CD4-positive, alpha-beta memory T cell (primary cell): ENCODE measurements around the gene ANKFN1. TPM values are rescaled to one million over a fixed set of nuclear protein-coding genes. Genes with fewer than 3 reads are reported as not detected.

Experiments
- CTCF ChIA-PET: fragments of 350-600 bp; sonication (Branson Sonifier 250); formaldehyde crosslinking; loops from one replicate; lab custom pipeline; 2021; ENCODE audit warnings: inconsistent platforms; ENCODE audit not compliant: partially characterized antibody; lab: Charles Lee
- POLR2A ChIA-PET: fragments of 350-600 bp; sonication (Branson Sonifier 250); formaldehyde crosslinking; loops from one replicate; lab custom pipeline; 2021; ENCODE audit not compliant: partially characterized antibody; lab: Charles Lee
- DNase-seq, 5 donors: peaks; one replicate each; pipeline versions ENCODE4 v3.0.0 to v3.0.0-alpha.2; 2020 to 2022; ENCODE audit warnings: mixed read lengths in 1 of 5
- H3K27ac ChIP-seq: one replicate; pipeline ENCODE4 v1.7.0; 2013; ENCODE audit warnings: low read depth, low read length
- H3K27me3 ChIP-seq: 2 replicates; pipeline ENCODE4 v1.7.0; 2013; ENCODE audit warnings: mild to moderate bottlenecking, low read length, moderate library complexity; ENCODE audit not compliant: insufficient read depth
- H3K36me3 ChIP-seq: 2 replicates; pipeline ENCODE4 v1.7.0; 2013; ENCODE audit warnings: mild to moderate bottlenecking, low read length, moderate library complexity; ENCODE audit not compliant: insufficient read depth
- H3K4me1 ChIP-seq: 2 replicates; pipeline ENCODE4 v1.7.0; 2013; ENCODE audit warnings: mild to moderate bottlenecking, low read length, moderate library complexity; ENCODE audit not compliant: insufficient read depth
- H3K4me3 ChIP-seq, 2 donors: one replicate each; pipeline ENCODE4 v1.7.0; 2013; ENCODE audit warnings: low read length in 2 of 2, mild to moderate bottlenecking in 1 of 2
- H3K9me3 ChIP-seq, 2 donors: one replicate each; pipeline ENCODE4 v1.7.0; 2013; ENCODE audit warnings: low read length in 2 of 2, control low read depth in 1 of 2; ENCODE audit not compliant: control insufficient read depth in 1 of 2
- H3K27ac Mint-ChIP-seq, 7 donors: one replicate each; pipeline ENCODE4 v1.8.0; 2020 to 2021; ENCODE audit warnings: mixed read lengths in 7 of 7, mild to moderate bottlenecking in 6 of 7, inconsistent platforms in 3 of 7, moderate library complexity in 3 of 7
- H3K27me3 Mint-ChIP-seq, 2 donors: one replicate each; pipeline ENCODE4 v1.8.0; 2020 to 2021; ENCODE audit warnings: mixed read lengths in 2 of 2
- H3K36me3 Mint-ChIP-seq, 2 donors: one replicate each; pipeline ENCODE4 v1.8.0; 2020 to 2021; ENCODE audit warnings: mixed read lengths in 2 of 2, inconsistent platforms in 1 of 2, mild to moderate bottlenecking in 1 of 2
- H3K4me1 Mint-ChIP-seq, 4 donors: one replicate each; pipeline ENCODE4 v1.8.0; 2020 to 2021; ENCODE audit warnings: mixed read lengths in 4 of 4, mild to moderate bottlenecking in 1 of 4
- H3K4me3 Mint-ChIP-seq, 8 donors: one replicate each; pipeline ENCODE4 v1.8.0; 2020 to 2021; ENCODE audit warnings: mixed read lengths in 8 of 8, mild to moderate bottlenecking in 7 of 8, moderate library complexity in 6 of 8, inconsistent platforms in 3 of 8
- H3K9me3 Mint-ChIP-seq, 8 donors: one replicate each; pipeline ENCODE4 v1.8.0; 2020 to 2021; ENCODE audit warnings: mixed read lengths in 8 of 8, mild to moderate bottlenecking in 5 of 8, inconsistent platforms in 3 of 8, moderate library complexity in 1 of 8
- intact Hi-C: fragments of 100-400 bp; cut with micrococcal nuclease; formaldehyde crosslinking; loops from one replicate; pipeline ENCODE4 v1.15.1; 2023
- polyA plus RNA-seq, 2 donors: library from polyadenylated mRNA; unstranded; fragments of 300-500 nt; fragmentation: Illumina TruSeq; gene quantifications; one replicate each; pipeline ENCODE4 v1.2.3, GENCODE V29; 2021
- total RNA-seq, 2 experiments: library from RNA; stranded (reverse); gene quantifications; one replicate each; pipeline ENCODE4 v1.2.3, GENCODE V29; 2021

ANKFN1 gene
- total and polyA plus RNA-seq, 4 experiments from 2014 or later, result not detected

DNA sequence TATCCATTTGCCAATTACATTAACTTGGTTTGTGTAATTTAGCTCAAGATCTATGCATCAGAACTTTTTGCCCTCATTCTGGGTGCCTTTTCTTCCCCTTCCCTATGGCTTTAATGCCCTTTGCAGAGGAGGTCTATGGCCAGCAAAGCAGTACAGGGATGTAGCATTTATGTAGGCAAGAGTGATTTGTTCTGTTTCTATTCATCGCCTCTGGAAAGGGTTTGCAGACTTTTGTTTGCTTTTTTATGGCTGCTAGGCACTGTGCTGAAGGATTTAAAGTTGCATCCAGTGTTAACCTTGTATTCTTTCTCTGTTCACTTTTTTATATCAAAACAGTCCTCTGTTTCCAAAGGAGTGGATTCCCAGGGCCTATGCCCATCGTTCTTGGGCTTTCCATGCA lies 78.0 kb downstream of the ANKFN1 start:
- Mint-ChIP-seq H3K27me3 (peaks cover 0 to under 1% of the 10 kb centered on the region in 2 donors), H3K9me3 (peaks cover 0 to 8% (median 0%) of the 10 kb centered on the region in 8 donors), H3K4me3 (no peak overlapping the region), H3K36me3 (no peaks in the 10 kb centered on the region), H3K27ac (no peak overlapping the region), H3K4me1 (no peaks in the 10 kb centered on the region)
- H3K9me3 ChIP-seq, result no peaks in the 10 kb centered on the region
- no peaks in the 10 kb centered on the region for H3K4me1 ChIP-seq
- POLR2A ChIA-PET, result no interaction called here
- intact Hi-C loops, result no loop called here
- CTCF ChIA-PET, result no interaction called here
- no peak for DNase-seq
- no peaks in the 10 kb centered on the region for H3K36me3 ChIP-seq
- H3K27ac ChIP-seq, result no peak overlapping the region
- no peaks in the 10 kb centered on the region for H3K27me3 ChIP-seq
- H3K4me3 ChIP-seq, result no peak overlapping the region

DNA sequence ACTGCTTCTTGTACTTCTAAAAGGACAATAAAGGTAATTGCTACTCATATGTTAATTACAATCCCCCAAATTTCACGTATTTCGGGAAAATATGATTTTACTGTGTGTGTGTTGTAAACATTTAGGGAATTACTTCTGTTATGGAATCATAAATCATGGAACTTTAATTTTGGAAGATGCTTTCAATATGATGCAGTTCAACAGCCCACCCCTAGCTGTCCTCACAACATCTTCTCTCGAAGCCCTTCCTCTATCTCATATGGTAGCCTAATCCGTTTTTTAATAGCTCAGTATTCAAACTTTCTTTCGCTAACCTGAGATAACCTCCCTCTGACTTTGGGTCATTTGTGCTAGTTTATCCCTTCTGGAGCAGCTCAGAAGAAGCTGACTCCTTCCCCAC lies 78.4 kb downstream of the ANKFN1 start:
- Histone ChIP-seq H3K4me1 (no peaks in the 10 kb centered on the region), H3K4me3 (no peak overlapping the region), H3K27me3 (no peaks in the 10 kb centered on the region), H3K27ac (no peak overlapping the region), H3K36me3 (no peaks in the 10 kb centered on the region), H3K9me3 (no peaks in the 10 kb centered on the region)
- CTCF ChIA-PET, result no interaction called here
- Mint-ChIP-seq H3K4me1 (no peaks in the 10 kb centered on the region), H3K27me3 (peaks cover 0 to 2% of the 10 kb centered on the region in 2 donors), H3K27ac (no peak overlapping the region), H3K36me3 (no peaks in the 10 kb centered on the region), H3K4me3 (no peak overlapping the region), H3K9me3 (peaks cover 0 to 8% (median 0%) of the 10 kb centered on the region in 8 donors)
- DNase-seq, result no peak
- POLR2A ChIA-PET, result no interaction called here
- intact Hi-C loops, result no loop called here

DNA sequence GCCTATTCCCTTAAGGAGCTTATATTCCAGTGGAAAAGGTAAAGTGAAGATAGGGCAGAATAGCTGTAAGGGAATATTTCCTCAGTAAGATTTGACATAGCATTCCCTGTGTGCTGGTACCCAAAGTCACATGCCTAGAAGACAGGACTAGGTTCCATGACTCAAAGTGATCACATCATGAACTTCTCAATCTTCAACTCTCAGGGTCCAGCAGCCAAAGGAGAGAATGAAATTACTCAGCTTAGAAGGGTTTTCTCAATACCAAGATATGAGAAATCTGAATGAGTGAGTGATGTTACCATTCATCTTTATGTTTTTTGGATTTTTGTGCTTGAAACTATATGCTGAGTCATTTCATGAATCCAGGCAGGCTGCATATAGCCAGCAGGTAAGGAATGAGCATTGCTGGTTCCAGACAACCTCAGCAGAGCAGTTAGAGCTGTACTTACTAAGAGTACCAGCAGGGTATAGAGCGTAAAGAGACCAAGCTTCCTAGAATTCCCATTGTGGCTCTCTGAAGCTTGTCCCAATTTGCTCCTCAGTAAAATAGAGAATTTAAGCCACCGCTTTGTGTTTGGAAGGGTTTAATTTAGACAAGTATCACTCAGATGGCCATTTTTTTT lies 91.1 kb downstream of the ANKFN1 start:
- no peak overlapping the region for H3K27ac Mint-ChIP-seq
- CTCF ChIA-PET, result no interaction called here
- no peaks in the 10 kb centered on the region for H3K36me3 Mint-ChIP-seq
- no peak overlapping the region for H3K27ac ChIP-seq
- no peak overlapping the region for H3K4me3 ChIP-seq
- H3K9me3 ChIP-seq, result no peaks in the 10 kb centered on the region
- H3K27me3 ChIP-seq, result no peaks in the 10 kb centered on the region
- POLR2A ChIA-PET, result no interaction called here
- no peak overlapping the region for H3K4me3 Mint-ChIP-seq
- peaks cover 0 to 1% (median 0%) of the 10 kb centered on the region in 8 donors for H3K9me3 Mint-ChIP-seq
- intact Hi-C loops, result no loop called here
- H3K4me1 Mint-ChIP-seq, result no peaks in the 10 kb centered on the region
- no peak for DNase-seq
- H3K4me1 ChIP-seq, result no peaks in the 10 kb centered on the region
- peaks cover 7 to 8% of the 10 kb centered on the region in 2 donors for H3K27me3 Mint-ChIP-seq
- H3K36me3 ChIP-seq, result no peaks in the 10 kb centered on the region

DNA sequence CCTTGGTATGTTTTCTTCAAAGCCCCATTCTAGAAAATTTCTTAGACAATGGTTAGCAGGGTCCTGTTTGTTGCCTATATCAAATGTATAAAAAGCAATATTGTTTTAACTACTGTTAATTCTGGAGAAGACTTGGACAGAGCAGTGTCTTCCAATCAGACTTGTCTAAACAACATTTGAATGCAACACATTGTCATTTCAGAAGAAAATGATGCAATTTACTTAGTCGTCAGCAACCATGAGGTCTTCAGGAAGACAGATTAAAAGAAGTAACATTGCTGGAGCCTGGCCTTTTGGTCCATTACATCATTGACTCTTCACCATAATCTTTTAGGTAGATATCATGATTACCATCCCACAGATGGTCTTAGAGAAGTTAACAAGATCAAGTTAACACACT lies 94.5 kb downstream of the ANKFN1 start:
- intact Hi-C loops, result no loop called here
- H3K36me3 ChIP-seq, result no peaks in the 10 kb centered on the region
- no peak for DNase-seq
- H3K9me3 ChIP-seq, result no peaks in the 10 kb centered on the region
- peaks cover 0 to 1% (median 0%) of the 10 kb centered on the region in 8 donors for H3K9me3 Mint-ChIP-seq
- no peak overlapping the region for H3K27ac Mint-ChIP-seq
- no peak overlapping the region for H3K4me3 ChIP-seq
- H3K27ac ChIP-seq, result no peak overlapping the region
- peaks cover 7 to 8% of the 10 kb centered on the region in 2 donors for H3K27me3 Mint-ChIP-seq
- no peaks in the 10 kb centered on the region for H3K36me3 Mint-ChIP-seq
- ChIA-PET CTCF (no interaction called here), POLR2A (no interaction called here)
- H3K27me3 ChIP-seq, result no peaks in the 10 kb centered on the region
- H3K4me1 Mint-ChIP-seq, result no peaks in the 10 kb centered on the region
- H3K4me3 Mint-ChIP-seq, result no peak overlapping the region
- H3K4me1 ChIP-seq, result no peaks in the 10 kb centered on the region

DNA sequence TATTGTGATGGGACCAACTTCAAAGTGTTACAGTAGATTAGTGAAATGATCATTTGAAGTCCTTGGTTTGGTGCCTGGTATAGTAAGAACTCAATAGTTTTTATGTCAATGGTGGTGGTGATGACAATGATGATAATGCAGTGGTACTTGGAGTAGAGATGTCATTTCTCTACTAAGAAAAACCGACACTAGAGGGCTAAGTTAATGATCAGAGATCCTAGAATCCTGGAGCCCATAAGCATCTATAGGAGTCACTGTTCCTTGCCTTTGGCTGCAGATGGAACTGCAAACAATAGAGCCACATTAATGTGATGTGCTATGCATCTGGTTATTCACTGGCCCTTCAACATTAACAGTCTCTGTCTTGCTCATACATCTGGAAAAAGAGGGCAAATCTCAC lies 103.8 kb downstream of the ANKFN1 start:
- H3K9me3 Mint-ChIP-seq, result peaks cover 0 to 1% (median 0%) of the 10 kb centered on the region in 8 donors
- CTCF ChIA-PET, result no interaction called here

DNA sequence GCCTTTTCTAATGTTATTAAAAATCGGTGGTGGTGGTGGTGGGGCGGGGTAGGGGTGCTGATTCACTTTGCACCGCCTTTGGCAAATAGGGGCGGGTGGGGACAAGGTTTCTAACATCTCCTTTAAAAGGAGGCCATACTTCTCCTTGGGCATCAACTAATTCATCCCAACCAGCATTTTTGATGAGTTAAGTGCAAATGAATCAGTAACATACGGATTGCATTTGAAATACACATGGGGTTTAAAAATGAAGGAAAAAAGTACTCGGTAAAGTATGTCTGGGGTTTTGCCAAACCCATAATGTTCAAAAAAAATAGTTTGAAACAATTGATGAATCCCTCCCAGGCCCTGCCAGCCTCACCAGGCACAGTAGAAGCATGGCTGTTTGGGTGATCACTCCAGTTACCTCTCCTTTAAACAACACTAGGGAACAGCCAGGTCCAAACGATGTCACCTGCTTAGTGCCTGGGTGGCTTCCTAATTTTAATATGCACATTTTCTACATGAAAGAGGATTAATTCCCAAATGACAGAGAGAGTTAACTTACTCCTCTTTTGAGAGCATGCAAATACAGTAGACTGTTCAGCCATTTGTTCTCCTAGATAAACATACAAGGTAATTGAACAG lies 107.2 kb downstream of the ANKFN1 start:
- ChIA-PET POLR2A (no interaction called here), CTCF (no interaction called here)
- no peak overlapping the region for H3K4me3 ChIP-seq
- no peak for DNase-seq
- Mint-ChIP-seq H3K9me3 (peaks cover 0 to 1% (median 0%) of the 10 kb centered on the region in 8 donors), H3K36me3 (no peaks in the 10 kb centered on the region), H3K27ac (no peak overlapping the region), H3K4me1 (no peaks in the 10 kb centered on the region), H3K4me3 (no peak overlapping the region), H3K27me3 (no peaks in the 10 kb centered on the region)
- H3K27ac ChIP-seq, result no peak overlapping the region
- no peaks in the 10 kb centered on the region for H3K27me3 ChIP-seq
- H3K4me1 ChIP-seq, result no peaks in the 10 kb centered on the region
- intact Hi-C loops, result no loop called here
- H3K9me3 ChIP-seq, result no peaks in the 10 kb centered on the region
- H3K36me3 ChIP-seq, result no peaks in the 10 kb centered on the region

More for the DNA sequence above, 103.8 kb downstream of the ANKFN1 start:
- H3K27me3 ChIP-seq, result no peaks in the 10 kb centered on the region
- H3K4me3 ChIP-seq, result no peak overlapping the region
- intact Hi-C loops, result no loop called here
- Mint-ChIP-seq H3K27me3 (peaks cover 0 to 2% of the 10 kb centered on the region in 2 donors), H3K4me3 (no peak overlapping the region), H3K36me3 (no peaks in the 10 kb centered on the region), H3K4me1 (no peaks in the 10 kb centered on the region), H3K27ac (no peak overlapping the region)
- H3K27ac ChIP-seq, result no peak overlapping the region
- no peak for DNase-seq
- H3K4me1 ChIP-seq, result no peaks in the 10 kb centered on the region
- POLR2A ChIA-PET, result no interaction called here
- H3K9me3 ChIP-seq, result no peaks in the 10 kb centered on the region
- no peaks in the 10 kb centered on the region for H3K36me3 ChIP-seq

DNA sequence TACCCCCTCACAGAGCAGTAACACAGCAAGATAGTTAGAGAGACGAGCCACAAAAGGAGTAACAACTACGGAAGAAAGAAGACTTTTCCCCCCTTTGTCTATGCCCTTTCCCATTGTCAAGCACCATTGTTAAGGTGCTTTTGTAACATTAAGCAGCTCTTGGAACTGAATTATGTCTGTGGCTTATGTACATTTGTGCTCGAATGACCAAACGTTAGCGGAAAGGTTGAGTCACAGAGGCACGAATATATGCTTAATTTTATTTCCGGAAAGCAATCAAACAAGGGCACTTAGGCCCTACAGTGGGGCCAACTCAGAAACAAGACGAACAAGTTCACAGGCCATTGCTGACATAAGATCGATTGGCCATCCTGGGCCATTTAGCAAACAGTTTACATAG lies 109.5 kb downstream of the ANKFN1 start:
- Histone ChIP-seq H3K9me3 (no peaks in the 10 kb centered on the region), H3K27me3 (no peaks in the 10 kb centered on the region), H3K4me1 (no peaks in the 10 kb centered on the region), H3K36me3 (no peaks in the 10 kb centered on the region), H3K4me3 (no peak overlapping the region), H3K27ac (no peak overlapping the region)
- H3K9me3 Mint-ChIP-seq, result peaks cover 0 to 1% (median 0%) of the 10 kb centered on the region in 8 donors
- ChIA-PET POLR2A (no interaction called here), CTCF (no interaction called here)
- no peak overlapping the region for H3K27ac Mint-ChIP-seq
- H3K4me3 Mint-ChIP-seq, result no peak overlapping the region
- H3K4me1 Mint-ChIP-seq, result no peaks in the 10 kb centered on the region
- DNase-seq, result no peak
- H3K36me3 Mint-ChIP-seq, result no peaks in the 10 kb centered on the region
- intact Hi-C loops, result no loop called here
- peaks cover 0 to 2% of the 10 kb centered on the region in 2 donors for H3K27me3 Mint-ChIP-seq
